GF-D8 (cell line): ENCODE data around the gene MOB4.
A peak's percentile ranks its signal among the peaks of the same experiment; 100 is the strongest.
"Not testable (repeated sequence)": the region's sequence is repeated elsewhere in the genome, so short reads cannot be mapped to it uniquely, and the experiment has no call there.

Experiments used
- DNase-seq: peaks from one replicate; lab custom pipeline; 2025; lab: John Stamatoyannopoulos, UW

Gene MOB4

GRCh38 chr2:197515739-197516392 is at the start of gene MOB4:
Gene MOB4 (plus strand): TSS chr2:197516066. CDS start chr2:197516087, 21 bp downstream.
- DNase-seq: peak; percentile 93

- no peak for DNase-seq
Observed at GRCh38 chr2:197472166-197472565, 43.7 kb upstream of the MOB4 start.

DNA sequence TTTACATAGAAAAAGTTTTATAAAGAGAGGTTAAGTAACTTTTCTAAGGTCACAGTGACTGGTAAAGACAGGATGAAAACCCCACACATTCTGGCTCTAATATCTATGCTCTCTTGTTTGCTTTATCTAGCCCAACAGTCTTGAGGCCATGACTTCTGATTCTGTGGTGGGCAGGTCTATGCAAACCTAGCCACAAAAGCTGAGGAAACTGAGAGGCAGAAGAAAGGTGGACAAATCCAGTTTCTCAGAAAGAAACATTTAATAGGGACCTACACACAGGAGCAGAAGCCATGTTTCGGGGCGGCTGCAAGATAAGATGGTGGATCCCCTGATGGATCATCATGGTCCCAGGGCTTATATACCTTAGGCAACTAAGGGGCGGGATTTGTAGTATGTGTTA is 38.1 kb upstream of the MOB4 start:
- DNase-seq: no peak

- no peak for DNase-seq
Observed at GRCh38 chr2:197480165-197481036, 35.5 kb upstream of the MOB4 start.

GRCh38 chr2:197484248-197484647 is 31.6 kb upstream of the MOB4 start:
- DNase-seq: not testable (repeated sequence)

DNA sequence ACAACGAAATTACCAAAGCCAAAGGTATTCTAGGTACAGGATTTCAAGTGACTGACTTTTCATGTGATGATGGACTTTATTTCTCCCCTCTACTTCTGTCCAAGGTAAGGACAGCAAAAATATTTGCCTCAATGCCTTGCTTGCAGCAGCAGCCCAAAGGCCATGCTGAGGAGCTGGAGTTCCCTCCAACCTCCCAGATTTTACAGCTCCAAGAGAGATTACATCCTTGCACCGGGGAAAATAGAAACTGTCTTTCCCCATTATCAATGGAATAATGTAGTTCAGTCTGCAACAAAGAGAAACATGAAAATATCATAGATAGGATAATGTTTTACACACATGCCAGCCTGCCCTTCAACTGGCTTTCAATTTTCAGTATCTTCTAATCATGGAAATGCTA is 29.7 kb upstream of the MOB4 start:
- no peak for DNase-seq

DNA sequence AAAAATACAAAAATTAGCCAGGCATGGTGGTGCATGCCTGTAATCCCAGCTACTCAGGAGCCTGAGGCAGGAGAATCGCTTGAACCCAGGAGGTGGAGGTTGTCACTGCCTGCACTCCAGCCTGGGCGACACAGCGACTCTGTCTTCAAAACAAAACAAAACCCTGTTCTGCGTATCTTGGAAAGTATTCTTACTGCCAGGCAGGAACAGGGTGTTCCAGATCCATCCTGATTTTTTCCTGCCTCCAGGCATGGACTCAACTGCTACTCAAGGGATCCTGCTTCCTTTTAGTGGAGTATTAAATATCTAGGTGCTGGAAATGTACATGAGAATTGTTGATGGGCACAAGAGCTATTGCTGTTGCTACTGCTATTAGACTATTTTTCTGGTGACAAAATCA is 28.5 kb upstream of the MOB4 start:
- no peak for DNase-seq

DNA sequence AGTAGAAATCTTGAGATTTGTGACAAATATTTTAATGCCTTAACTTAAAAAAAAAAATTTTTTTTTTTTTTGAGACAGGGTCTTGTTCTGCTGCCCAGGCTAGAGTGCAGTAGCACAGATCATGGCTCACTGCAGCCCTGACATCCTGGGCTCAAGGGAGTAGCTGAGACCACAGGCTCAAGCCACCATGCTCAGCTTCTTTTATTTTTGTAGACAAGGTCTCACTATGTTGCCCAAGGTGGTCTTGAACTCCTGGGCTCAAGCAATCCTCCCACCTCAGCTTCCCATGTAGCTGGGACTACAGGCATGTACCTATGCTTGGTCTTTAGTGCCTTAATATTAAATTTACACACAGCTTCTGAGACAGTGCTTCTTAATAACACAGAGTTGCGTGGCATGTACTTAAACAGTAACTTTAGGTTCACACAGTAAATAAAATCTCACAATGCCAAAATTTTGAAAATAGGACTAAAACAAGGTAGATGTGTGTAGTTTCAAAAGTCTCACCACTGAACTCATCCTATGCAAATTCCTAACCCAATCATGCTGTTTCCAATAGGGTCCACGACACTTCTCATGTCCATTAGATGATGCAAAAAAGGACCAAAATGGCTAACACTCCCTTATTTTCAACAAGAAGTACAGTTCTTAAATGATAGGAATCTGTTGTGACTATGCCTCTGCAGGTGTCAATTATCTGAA is 20.3 kb upstream of the MOB4 start:
- no peak for DNase-seq

GRCh38 chr2:197496695-197497094 is 19.2 kb upstream of the MOB4 start:
- no peak for DNase-seq

DNA sequence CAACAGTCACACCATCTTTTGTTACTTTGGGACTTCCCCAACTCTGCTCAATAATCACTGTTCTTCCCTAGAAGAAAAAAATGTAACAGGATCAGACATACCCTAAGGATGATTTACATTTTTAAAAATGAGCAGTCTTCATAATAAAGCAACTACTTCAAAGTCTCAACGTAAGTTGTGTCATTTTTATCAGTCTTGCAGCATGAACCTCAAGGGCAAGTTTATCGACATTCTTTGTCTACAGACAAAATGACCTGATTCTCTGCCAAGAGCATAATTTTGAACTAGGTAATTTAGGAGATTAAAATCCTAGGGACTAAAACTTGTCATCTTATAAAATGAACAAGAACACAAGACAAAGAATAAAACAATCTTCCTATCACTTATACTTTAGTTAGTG is 18.5 kb upstream of the MOB4 start:
- DNase-seq: no peak

DNA sequence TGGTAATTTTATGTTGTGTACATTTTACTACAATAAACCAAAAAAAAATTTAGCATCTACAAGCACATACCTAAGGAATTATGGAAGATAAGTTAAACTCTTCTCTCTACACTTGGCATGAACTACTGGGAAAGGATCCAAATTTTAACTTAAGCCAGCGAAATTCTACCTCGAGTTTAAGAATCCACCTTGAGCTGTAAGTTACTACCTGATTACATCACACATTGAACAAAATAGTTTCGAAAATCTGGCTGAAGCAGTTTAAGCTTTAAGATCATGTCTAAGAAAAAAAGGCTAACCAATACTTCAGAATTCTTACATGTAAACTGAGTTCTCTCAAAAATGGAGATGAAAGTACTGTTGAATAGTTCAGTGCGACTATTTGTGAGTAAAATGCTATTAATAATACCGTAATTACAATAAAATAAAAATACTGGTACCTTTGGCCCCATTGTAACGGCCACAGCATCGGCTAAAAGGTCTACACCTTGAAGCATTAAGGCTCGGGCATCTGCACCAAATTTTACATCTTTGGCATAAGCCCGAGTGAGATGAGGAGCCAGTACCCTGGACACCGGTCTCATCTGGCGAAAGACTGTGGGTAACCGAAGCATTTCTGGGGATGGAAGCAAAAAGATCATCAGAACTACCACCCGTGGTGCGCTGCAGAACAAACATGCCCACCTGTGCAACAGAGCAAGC is 17.5 kb upstream of the MOB4 start:
- DNase-seq: no peak

GRCh38 chr2:197498937-197499593 is 16.8 kb upstream of the MOB4 start:
- DNase-seq: no peak

DNA sequence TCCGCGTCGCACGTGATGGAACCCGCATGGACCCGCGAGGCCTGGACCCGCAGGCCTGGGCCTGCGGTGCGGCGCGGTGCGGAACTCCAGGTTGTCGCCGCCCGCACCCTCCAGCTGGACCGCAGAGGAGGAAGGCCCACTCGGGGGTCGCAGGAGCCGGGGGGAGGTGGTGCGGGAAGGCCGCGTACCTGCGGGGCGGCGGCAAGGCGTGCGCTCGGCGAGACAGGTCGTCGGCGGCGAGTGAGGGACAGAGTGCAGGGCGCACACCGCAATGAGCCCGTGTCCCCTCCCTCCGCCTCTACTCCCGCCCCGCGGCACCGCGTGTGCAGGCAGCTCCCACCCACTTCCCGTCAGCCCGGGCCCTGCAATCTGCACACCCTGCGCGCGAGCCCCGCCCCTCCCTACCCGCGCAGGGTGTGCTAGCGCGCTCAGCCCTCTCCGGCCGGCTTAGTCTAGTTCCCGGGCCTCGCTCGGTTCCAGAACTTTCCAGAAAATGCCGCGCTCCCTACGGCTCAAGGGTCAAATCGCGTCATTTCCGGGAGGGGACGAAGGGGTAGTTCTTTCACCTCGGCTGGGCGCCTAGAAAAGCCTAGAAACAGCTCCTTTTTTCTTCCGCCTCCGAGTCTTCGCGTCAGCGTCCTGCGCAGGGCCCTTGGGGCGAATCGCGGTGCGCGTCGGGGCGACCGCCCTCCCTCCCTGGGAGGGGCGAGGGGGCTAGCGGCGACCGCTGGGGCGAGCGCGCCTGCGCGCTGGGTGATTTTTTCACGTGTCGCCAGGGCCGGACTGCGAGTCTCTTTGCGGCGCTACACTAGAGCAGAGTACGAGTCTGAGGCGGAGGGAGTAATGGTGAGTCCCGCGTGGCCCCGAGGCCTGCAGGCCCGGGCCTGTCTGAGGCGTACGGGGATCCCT is 16.0 kb upstream of the MOB4 start, which contains the start of the genes HSPD1 and HSPE1:
Gene HSPD1, minus strand, starts transcription at position 247 of the 909 bp plus-strand sequence. CDS start 992 bp downstream, outside the sequence.
Gene HSPE1, plus strand, starts transcription at position 786 of the 909 bp plus-strand sequence. Its CDS starts 58 bp downstream, at position 844.
- peak; percentile 98 for DNase-seq

DNA sequence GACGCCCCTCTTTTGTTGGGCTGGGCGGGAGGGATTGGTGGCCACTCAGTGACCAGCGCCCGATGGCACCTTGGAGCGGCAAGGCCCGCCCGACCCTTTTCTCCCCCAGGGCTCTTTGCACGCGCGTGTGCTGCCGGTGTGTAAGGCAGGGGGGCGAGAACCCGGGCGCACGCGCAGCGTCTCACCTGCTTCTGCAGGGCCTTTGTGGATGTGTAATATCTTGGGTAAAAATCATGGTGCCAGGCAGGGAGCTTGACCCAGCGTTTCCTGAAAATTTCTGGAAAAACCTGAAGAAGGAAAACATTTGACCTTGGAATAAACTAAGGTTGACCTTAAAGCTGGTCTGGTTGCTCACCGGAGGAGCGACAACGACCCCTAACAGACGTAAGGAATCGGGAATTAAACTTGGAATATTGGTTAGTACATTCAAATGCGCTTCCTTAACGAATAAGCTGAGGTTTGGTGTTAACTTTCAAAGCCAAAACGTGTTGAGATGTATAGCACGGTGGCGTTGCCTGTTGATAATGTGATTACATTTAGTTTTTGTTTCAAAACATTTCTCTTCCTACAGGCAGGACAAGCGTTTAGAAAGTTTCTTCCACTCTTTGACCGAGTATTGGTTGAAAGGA is 15.2 kb upstream of the MOB4 start:
- no peak for DNase-seq

DNA sequence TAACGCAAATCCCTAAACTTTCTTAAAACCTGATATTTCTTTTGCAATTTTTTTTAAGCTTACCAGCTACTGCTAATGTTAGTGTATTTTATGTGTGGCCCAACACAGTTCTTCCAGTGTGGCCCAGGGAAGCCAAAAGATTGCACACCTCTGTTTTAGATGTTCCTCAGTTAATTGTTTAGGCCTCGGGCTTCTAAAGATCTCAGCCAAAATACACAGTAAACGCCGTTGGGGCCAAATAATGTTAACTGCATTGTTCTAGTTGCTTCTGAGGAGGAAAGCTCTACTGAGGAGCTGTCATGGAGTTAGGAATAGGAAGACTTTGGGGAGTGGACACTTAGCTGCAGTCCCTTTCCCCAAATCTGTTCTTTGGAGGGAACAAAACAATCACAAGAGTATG is 13.7 kb upstream of the MOB4 start:
- no peak for DNase-seq

DNA sequence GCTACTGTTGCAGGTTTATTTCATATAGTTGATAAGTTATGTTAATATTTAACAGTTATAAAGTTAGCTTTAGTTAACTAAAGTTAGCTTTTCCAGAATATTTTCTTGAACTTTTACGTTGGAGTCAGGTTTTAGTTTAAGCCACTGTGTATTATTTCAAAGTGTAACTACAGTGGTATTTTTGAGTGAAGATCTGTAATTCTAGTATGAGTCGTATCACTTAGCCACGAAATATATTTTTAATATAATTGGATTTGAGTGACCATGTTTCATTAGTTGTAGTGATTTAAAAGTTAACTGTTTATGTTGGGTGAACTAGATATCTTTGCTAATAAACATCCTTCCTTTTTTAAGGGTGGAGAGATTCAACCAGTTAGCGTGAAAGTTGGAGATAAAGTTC is 13.2 kb upstream of the MOB4 start:
- no peak for DNase-seq

DNA sequence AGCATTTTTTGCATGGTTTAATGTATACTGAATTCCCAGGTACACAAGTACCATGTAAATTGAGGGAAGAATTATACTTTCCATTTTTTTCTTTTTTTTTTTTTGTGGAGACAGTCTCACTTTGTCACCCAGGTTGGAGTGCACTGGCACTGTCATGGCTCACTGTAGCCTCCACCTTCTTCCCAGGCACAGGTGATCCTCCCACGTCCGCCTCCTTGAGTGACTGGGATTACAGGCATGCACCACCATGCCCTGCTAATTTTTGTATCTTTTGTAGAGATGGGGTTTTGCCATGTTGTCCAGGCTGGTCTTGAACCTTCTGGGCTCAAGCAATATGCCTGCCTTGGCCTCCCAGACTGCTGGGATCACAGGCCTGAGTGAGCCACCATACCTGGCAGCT is 11.9 kb upstream of the MOB4 start:
- no peak for DNase-seq

- no peak for DNase-seq
Observed at GRCh38 chr2:197504512-197504911, 11.4 kb upstream of the MOB4 start.

GRCh38 chr2:197506658-197507057 is 9.2 kb upstream of the MOB4 start:
- no peak for DNase-seq

- DNase-seq: no peak
Observed at GRCh38 chr2:197513915-197514314, 2.0 kb upstream of the MOB4 start.
